ENCODE results near the gene PDE11A. TPM values are rescaled to one million over a fixed set of nuclear protein-coding genes. Genes with fewer than 3 reads are reported as not detected.

PDE11A gene
- total RNA-seq, 3 donors from 2014 or later: 0.96 to 2.3 (median 2.2) TPM

DNA sequence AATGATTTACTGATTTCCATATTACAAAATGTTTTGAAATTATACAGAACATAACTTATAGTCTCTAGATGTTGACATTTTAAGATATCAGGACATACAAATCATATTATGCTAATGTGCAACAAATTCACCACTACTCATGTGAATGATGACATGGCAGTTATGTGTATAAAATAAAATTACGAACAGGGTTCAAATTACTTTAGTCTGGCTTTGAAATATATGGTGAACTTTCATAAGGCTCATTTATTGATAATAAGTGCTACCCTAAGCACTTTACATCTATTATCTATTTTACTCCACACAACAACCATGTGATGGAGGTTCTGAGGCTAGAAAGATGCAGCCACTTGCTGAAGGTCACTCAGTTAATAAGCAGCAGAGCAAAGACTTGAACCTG lies 62.8 kb downstream of the PDE11A start:
- DNase-seq (ENCODE audit: low spot score in 2 of 2): no peak
- Histone ChIP-seq H3K9me3 (peaks cover 0 to 2% of the 10 kb centered on the region in 2 donors), H3K27ac (no peak overlapping the region), H3K36me3 (no peaks in the 10 kb centered on the region), H3K4me1 (no peaks in the 10 kb centered on the region), H3K4me3 (no peak overlapping the region), H3K27me3 (no peaks in the 10 kb centered on the region)
- intact Hi-C loops (cut with DNase I; ENCODE audit: low total_unique reads): no loop called here
- TF ChIP-seq, protein P1, sequence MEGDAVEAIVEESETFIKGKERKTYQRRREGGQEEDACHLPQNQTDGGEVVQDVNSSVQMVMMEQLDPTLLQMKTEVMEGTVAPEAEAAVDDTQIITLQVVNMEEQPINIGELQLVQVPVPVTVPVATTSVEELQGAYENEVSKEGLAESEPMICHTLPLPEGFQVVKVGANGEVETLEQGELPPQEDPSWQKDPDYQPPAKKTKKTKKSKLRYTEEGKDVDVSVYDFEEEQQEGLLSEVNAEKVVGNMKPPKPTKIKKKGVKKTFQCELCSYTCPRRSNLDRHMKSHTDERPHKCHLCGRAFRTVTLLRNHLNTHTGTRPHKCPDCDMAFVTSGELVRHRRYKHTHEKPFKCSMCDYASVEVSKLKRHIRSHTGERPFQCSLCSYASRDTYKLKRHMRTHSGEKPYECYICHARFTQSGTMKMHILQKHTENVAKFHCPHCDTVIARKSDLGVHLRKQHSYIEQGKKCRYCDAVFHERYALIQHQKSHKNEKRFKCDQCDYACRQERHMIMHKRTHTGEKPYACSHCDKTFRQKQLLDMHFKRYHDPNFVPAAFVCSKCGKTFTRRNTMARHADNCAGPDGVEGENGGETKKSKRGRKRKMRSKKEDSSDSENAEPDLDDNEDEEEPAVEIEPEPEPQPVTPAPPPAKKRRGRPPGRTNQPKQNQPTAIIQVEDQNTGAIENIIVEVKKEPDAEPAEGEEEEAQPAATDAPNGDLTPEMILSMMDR (IDR thresholded peaks at IDR 0.05): no peak
- no peak for TF ChIP-seq POLR2AphosphoS5 (IDR thresholded peaks at IDR 0.05)

DNA sequence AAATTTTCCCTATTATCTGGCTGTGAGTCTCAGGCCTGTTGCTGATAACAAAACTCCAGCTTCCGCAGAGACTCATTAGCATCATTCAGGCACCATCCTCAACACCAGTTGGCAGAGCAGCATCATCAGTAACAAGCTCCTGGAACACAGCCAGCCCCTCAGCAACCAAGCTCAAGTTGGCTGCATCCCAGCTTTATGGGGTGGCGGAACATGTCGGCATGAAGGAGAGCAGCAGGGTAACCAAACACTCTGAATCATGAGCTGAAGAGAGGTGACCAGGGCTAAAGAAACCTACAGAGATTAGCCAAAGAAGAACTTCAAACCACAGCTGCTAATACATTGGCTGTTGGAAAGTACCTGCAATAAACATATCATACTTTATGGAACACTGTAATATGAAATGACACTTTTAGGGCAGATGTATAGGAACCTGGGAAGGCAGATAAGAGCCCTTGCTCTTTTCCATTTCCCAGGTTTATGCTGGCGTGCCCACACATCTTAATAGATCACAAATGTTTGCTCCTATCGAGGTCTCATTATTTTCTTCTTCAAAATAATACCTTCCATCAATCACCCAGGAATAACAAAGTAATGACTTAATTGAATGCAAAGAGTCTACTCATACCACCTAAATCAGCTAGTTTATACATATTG lies 63.8 kb downstream of the PDE11A start:
- TF ChIP-seq POLR2A (IDR thresholded peaks at IDR 0.05) (no peak), POLR2AphosphoS5 (IDR thresholded peaks at IDR 0.05) (no peak)
- TF ChIP-seq, protein P1 (IDR thresholded peaks at IDR 0.05): no peak
- Histone ChIP-seq H3K4me3 (no peak overlapping the region), H3K4me1 (no peaks in the 10 kb centered on the region), H3K36me3 (no peaks in the 10 kb centered on the region), H3K9me3 (no peaks in the 10 kb centered on the region), H3K27ac (no peak overlapping the region), H3K27me3 (no peaks in the 10 kb centered on the region)
- intact Hi-C loops (cut with DNase I; ENCODE audit: low total_unique reads): no loop called here
- DNase-seq (ENCODE audit: low spot score in 2 of 2): no peak

DNA sequence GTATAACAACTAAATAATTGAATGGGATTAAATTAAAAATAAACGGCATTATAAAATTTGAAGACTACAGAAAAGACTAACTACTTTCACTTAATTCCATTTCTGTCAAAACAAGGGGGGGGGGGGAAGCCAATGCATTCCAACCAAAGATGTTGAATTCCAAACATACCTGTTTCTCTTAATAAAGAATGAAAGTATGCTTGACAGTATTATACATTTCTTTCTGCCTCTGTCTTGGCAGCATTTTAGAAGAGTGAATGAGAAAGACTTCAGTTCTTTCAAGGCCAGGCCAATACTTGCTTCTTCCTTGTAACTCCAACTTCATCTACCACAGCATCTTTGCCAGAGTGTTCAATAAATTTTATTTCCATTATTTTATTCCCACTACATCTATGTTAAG lies 65.9 kb downstream of the PDE11A start:
- intact Hi-C loops (cut with DNase I; ENCODE audit: low total_unique reads): no loop called here

DNA sequence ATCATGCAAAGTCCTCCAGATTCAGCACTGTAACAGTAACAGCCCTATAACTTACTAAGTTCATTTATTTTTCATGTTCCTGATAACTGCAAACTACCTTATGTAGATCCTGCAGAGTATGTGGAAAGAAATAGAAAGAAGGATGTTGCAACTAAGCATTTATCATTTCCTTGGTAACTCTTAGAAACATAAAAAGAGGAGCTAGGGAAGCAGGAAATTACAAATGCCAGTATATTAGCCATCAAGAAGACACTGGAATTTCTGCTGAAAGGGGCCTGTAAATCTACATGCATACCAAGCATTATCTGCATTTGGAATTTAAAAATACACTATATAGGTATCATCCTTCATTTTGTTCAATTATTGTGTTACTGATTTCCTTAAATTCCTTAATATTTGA lies 66.8 kb downstream of the PDE11A start:
- Histone ChIP-seq H3K27me3 (no peaks in the 10 kb centered on the region), H3K36me3 (no peaks in the 10 kb centered on the region), H3K4me3 (no peak overlapping the region), H3K4me1 (no peaks in the 10 kb centered on the region), H3K27ac (no peak overlapping the region), H3K9me3 (no peaks in the 10 kb centered on the region)
- no peak for DNase-seq (ENCODE audit: low spot score in 2 of 2)
- intact Hi-C loops (cut with DNase I; ENCODE audit: low total_unique reads): no loop called here
- TF ChIP-seq POLR2A (IDR thresholded peaks at IDR 0.05) (no peak), POLR2AphosphoS5 (IDR thresholded peaks at IDR 0.05) (no peak)
- TF ChIP-seq, protein P1 (IDR thresholded peaks at IDR 0.05): no peak

More for the DNA sequence above, 65.9 kb downstream of the PDE11A start:
- DNase-seq (ENCODE audit: low spot score in 2 of 2): no peak
- TF ChIP-seq, protein P1 (IDR thresholded peaks at IDR 0.05): no peak
- TF ChIP-seq POLR2A (IDR thresholded peaks at IDR 0.05): no peak
- no peaks in the 10 kb centered on the region for H3K27me3 ChIP-seq
- no peaks in the 10 kb centered on the region for H3K36me3 ChIP-seq
- no peaks in the 10 kb centered on the region for H3K9me3 ChIP-seq
- no peak overlapping the region for H3K4me3 ChIP-seq
- H3K27ac ChIP-seq: no peak overlapping the region
- H3K4me1 ChIP-seq: no peaks in the 10 kb centered on the region

- no peak for TF ChIP-seq POLR2AphosphoS5 (IDR thresholded peaks at IDR 0.05)
- TF ChIP-seq, protein P1 (IDR thresholded peaks at IDR 0.05): no peak
- TF ChIP-seq POLR2A (IDR thresholded peaks at IDR 0.05): no peak
Observed at GRCh38 chr2:178002038-178002437, 70.5 kb downstream of the PDE11A start.

More at GRCh38 chr2:178002038-178002437, 70.5 kb downstream of the PDE11A start:
- Histone ChIP-seq H3K27ac (no peak overlapping the region), H3K4me1 (no peaks in the 10 kb centered on the region), H3K4me3 (no peak overlapping the region), H3K9me3 (no peaks in the 10 kb centered on the region), H3K27me3 (no peaks in the 10 kb centered on the region), H3K36me3 (no peaks in the 10 kb centered on the region)
- no peak for DNase-seq (ENCODE audit: low spot score in 2 of 2)
- intact Hi-C loops (cut with DNase I; ENCODE audit: low total_unique reads): no loop called here
